GM12878 (cell line): ENCODE measurements around the gene TRABD2B. TPM values are rescaled to one million over a fixed set of nuclear protein-coding genes. Genes with fewer than 3 reads are reported as not detected.

Source experiments
- ATAC-seq: fragments of 200-7000 bp; cut with Tn5 transposase; 3 replicates; pipeline ENCODE4 v1.9.1; 2020; ENCODE audit warnings: mild to moderate bottlenecking, moderate library complexity
- BruUV-seq: library from RNA; stranded (reverse); fragments of 400-500 nt; replicated peaks from 2 replicates; lab custom pipeline; 2021; lab: Mats Ljungman, UMichigan
- CTCF ChIA-PET: fragments of 300-600 bp; sonication (Branson Sonifier 250); formaldehyde crosslinking; extraction: SDS; loops from one replicate; lab custom pipeline; 2021; ENCODE audit warnings: inconsistent platforms; lab: Yijun Ruan, JAX
- POLR2A ChIA-PET: fragments of 350-600 bp; formaldehyde crosslinking; extraction: SDS; loops from one replicate; lab custom pipeline; 2021; ENCODE audit warnings: inconsistent platforms; lab: Charles Lee
- RAD21 ChIA-PET: fragments of 300-600 bp; sonication (Branson Sonifier 250); formaldehyde crosslinking; loops from one replicate; lab custom pipeline; 2023; ENCODE audit warnings: antibody characterized with exemption; ENCODE audit not compliant: unreplicated experiment; lab: Charles Lee
- SMC1A ChIA-PET: fragments of 300-600 bp; sonication (Branson Sonifier 250); formaldehyde crosslinking; loops from one replicate; lab custom pipeline; 2023; ENCODE audit not compliant: unreplicated experiment, uncharacterized antibody; lab: Charles Lee
- DNase-seq: peaks from one replicate; pipeline ENCODE4 v3.0.0-alpha.2; 2011; ENCODE audit warnings: low read depth, low spot score
- FAIRE-seq: peaks from 3 replicates; lab custom pipeline; 2011; peaks lifted over from hg19 to GRCh38; lab: Jason Lieb, UNC
- H2AFZ ChIP-seq: 2 replicates; pipeline ENCODE4 v1.6.0; 2011; ENCODE audit warnings: low read depth, low read length, control low read depth; ENCODE audit not compliant: control insufficient read depth
- H3K27ac ChIP-seq: 2 replicates; pipeline ENCODE4 v1.5.1; 2011; ENCODE audit warnings: control low read depth; ENCODE audit not compliant: control insufficient read depth, insufficient read depth
- H3K27me3 ChIP-seq, 2 experiments: replicated peaks in 1 of 2; 2 replicates each; pipeline versions ENCODE4 v1.6.0 to v1.6.1; 2011; ENCODE audit warnings: low read length in 1 of 2; ENCODE audit not compliant: control insufficient read depth in 2 of 2, insufficient read depth in 2 of 2
- H3K36me3 ChIP-seq, 2 experiments: 2 replicates each; pipeline ENCODE4 v1.5.1; 2011; ENCODE audit warnings: low read length in 1 of 2; ENCODE audit not compliant: control insufficient read depth in 2 of 2, insufficient read depth in 2 of 2
- H3K4me1 ChIP-seq: 2 replicates; pipeline ENCODE4 v1.6.1; 2011; ENCODE audit warnings: mild to moderate bottlenecking, low read length, moderate library complexity, mixed read lengths; ENCODE audit not compliant: control insufficient read depth, insufficient read depth
- H3K4me2 ChIP-seq: 2 replicates; pipeline ENCODE4 v1.6.0; 2011; ENCODE audit warnings: control low read depth; ENCODE audit not compliant: control insufficient read depth, insufficient read depth
- H3K4me3 ChIP-seq: fragments of 200-600 bp; sonication (generic); 2 replicates; pipeline ENCODE4 v1.5.1; 2016
- H3K79me2 ChIP-seq: 2 replicates; pipeline ENCODE4 v1.6.0; 2011; ENCODE audit warnings: low read length; ENCODE audit not compliant: control insufficient read depth, insufficient read depth
- H3K9ac ChIP-seq: 2 replicates; pipeline ENCODE4 v1.8.0; 2011; ENCODE audit warnings: low read length, control low read depth, mixed read lengths; ENCODE audit not compliant: control insufficient read depth, insufficient read depth
- H3K9me3 ChIP-seq: replicated peaks from 3 replicates; pipeline ENCODE4 v1.5.1; 2011; ENCODE audit warnings: mild to moderate bottlenecking, low read length; ENCODE audit not compliant: control insufficient read depth, insufficient read depth
- H4K20me1 ChIP-seq: 2 replicates; pipeline ENCODE4 v1.6.0; 2011; ENCODE audit not compliant: control insufficient read depth, insufficient read depth
- CREB1 ChIP-seq: IDR thresholded peaks from 2 replicates; pipeline ENCODE4 v1.6.1; 2012; ENCODE audit warnings: low read depth, mild to moderate bottlenecking, inconsistent platforms
- CUX1 ChIP-seq: IDR thresholded peaks from 2 replicates; pipeline ENCODE4 v1.6.1; 2012; ENCODE audit warnings: improper control_type of control experiment, low read depth, low read length; ENCODE audit not compliant: insufficient replicate concordance
- NFYA ChIP-seq: IDR thresholded peaks from 2 replicates; pipeline ENCODE4 v1.6.1; 2011; ENCODE audit warnings: low read depth, mild to moderate bottlenecking, low read length, improper control_type of control experiment, borderline replicate concordance
- POLR2A ChIP-seq: IDR thresholded peaks from 2 replicates; pipeline ENCODE4 v1.6.1; 2011; ENCODE audit warnings: low read depth, mild to moderate bottlenecking, low read length
- REST ChIP-seq: IDR thresholded peaks from 2 replicates; pipeline ENCODE4 v1.6.1; 2012; ENCODE audit warnings: mild to moderate bottlenecking, low read depth, low read length
- SIN3A ChIP-seq: IDR thresholded peaks from 2 replicates; pipeline ENCODE4 v1.6.1; 2012; ENCODE audit warnings: low read depth, low read length, improper control_type of control experiment
- SPI1 ChIP-seq: IDR thresholded peaks from 2 replicates; pipeline ENCODE4 v1.6.1; 2011; ENCODE audit warnings: low read depth, mild to moderate bottlenecking, low read length, moderate library complexity, borderline replicate concordance; ENCODE audit not compliant: insufficient read depth
- TBL1XR1 ChIP-seq: IDR thresholded peaks from 2 replicates; pipeline ENCODE4 v1.6.1; 2012; ENCODE audit warnings: low read depth, low read length, improper control_type of control experiment
- TCF3 ChIP-seq: IDR thresholded peaks from 2 replicates; pipeline ENCODE4 v1.6.1; 2012; ENCODE audit warnings: low read depth, mild to moderate bottlenecking, low read length, borderline replicate concordance; ENCODE audit not compliant: insufficient read depth
- WGBS: methylation state at CpG from one replicate; pipeline ENCODE4 v1.1.6; 2016; ENCODE audit warnings: low lambda C conversion rate; ENCODE audit not compliant: insufficient replicate concordance, insufficient coverage; ENCODE audit errors: missing lambda C conversion rate; 5-methylcytosine and 5-hydroxymethylcytosine counted together
- in situ Hi-C: fragments of 300-500 bp; cut with MboI; formaldehyde crosslinking; loops from 9 replicates; pipeline ENCODE4 v1.14.3; 2018; ENCODE audit warnings: mixed read lengths
- intact Hi-C: fragments of 100-400 bp; cut with micrococcal nuclease; formaldehyde crosslinking; loops from one replicate; pipeline ENCODE4 v1.14.2; 2022; ENCODE audit not compliant: unreplicated experiment
- polyA plus RNA-seq, 11 experiments: library from polyadenylated mRNA; depleted of rRNA in 4 of 11; unstranded in 6 of 11; stranded (reverse) in 5 of 11; fragments of >200 nt; fragmentation: Nextera tagmentation in 4 of 11; fragmentation: Illumina TruSeq in 1 of 11; extraction: Ambion mirVana in 4 of 11; extraction: Trizol in 1 of 11; gene quantifications; 1 replicate in 1 of 11; 2 replicates in 10 of 11; pipeline versions ENCODE4 v1.2.1 to v1.2.3, GENCODE V29; 2011 to 2016; ENCODE audit warnings: inconsistent platforms in 2 of 11, missing spikeins in 2 of 11, low read depth in 1 of 11
- total RNA-seq, 4 experiments: library from RNA; depleted of rRNA in 3 of 4; stranded (reverse); fragments of >200 nt in 3 of 4; fragmentation: Illumina TruSeq in 1 of 4; extraction: Trizol in 1 of 4; gene quantifications; 2 replicates each; pipeline versions ENCODE4 v1.2.1 to v1.2.3, GENCODE V29; 2013 to 2021

Gene TRABD2B
- total and polyA plus RNA-seq, 10 of the 15 experiments (the other 5 are each of a cell fraction or from before 2014, with no cell fraction given), result not detected

GRCh38 chr1:47808612-47809011 is 188.6 kb downstream of the TRABD2B start:
- ChIA-PET RAD21 (no interaction called here), SMC1A (no interaction called here), POLR2A (no interaction called here), CTCF (interaction anchor here (1.4 kb wide), 1 partner anchor 53 kb away, joined by 3 read pairs; no protein-coding TSS in a partner anchor)
- no peaks in the 10 kb centered on the region for H3K36me3 ChIP-seq
- H3K4me2 ChIP-seq, result no peak overlapping the region
- no peak overlapping the region for H2AFZ ChIP-seq
- no peaks in the 10 kb centered on the region for H3K9me3 ChIP-seq
- BruUV-seq, result no TSS peak
- H3K4me3 ChIP-seq, result no peak overlapping the region
- H3K79me2 ChIP-seq, result no peaks in the 10 kb centered on the region
- no peaks in the 10 kb centered on the region for H3K4me1 ChIP-seq
- intact Hi-C loops, result no loop called here
- H3K27me3 ChIP-seq, result no peaks in the 10 kb centered on the region; a peak in 1 of 4 replicates
- TF ChIP-seq TBL1XR1 (no peak), REST (peak; percentile 28; the same call in 1 of the 2 replicates), POLR2A (no peak), TCF3 (no peak), CUX1 (no peak), SPI1 (no peak), CREB1 (no peak), SIN3A (no peak), NFYA (no peak)
- H4K20me1 ChIP-seq, result no peaks in the 10 kb centered on the region
- WGBS, result 0% methylated on average over 2 of the region's 2 CpGs
- DNase-seq, result no peak
- no peak overlapping the region for H3K27ac ChIP-seq
- no peak for ATAC-seq
- H3K9ac ChIP-seq, result no peak overlapping the region
- no peak for FAIRE-seq
- in situ Hi-C loops, result no loop called here
